ENCODE data around the gene FBXO8. TPM values are rescaled to one million over a fixed set of nuclear protein-coding genes. Genes with fewer than 3 reads are reported as not detected.

FBXO8 gene
- total RNA-seq, 1 experiment from 2014 or later = 8.9 TPM

GRCh38 chr4:174228988-174229387 lies 54.5 kb downstream of the FBXO8 start:
- no CpG with 5 or more reads among the region's 2 CpGs for WGBS (ENCODE audit: extremely low coverage, insufficient read length, low lambda C conversion rate)
- no peak overlapping the region for H3K4me3 Mint-ChIP-seq
- no peak overlapping the region for H4K91ac ChIP-seq (ENCODE audit: insufficient read length, low read depth, low read length)
- no peak overlapping the region for H2AK5ac ChIP-seq (ENCODE audit: insufficient read length, low read length)
- no peak overlapping the region for H4K8ac ChIP-seq (replicated peaks; ENCODE audit: insufficient read length, low read depth, low read length)
- no peak overlapping the region for H3K14ac ChIP-seq (ENCODE audit: insufficient read depth, low read length)
- TF ChIP-seq CTCF (conservative IDR thresholded peaks at IDR 0.05) = no peak
- H2BK15ac ChIP-seq (ENCODE audit: low read depth, low read length) = no peak overlapping the region
- H3K27ac ChIP-seq (ENCODE audit: insufficient read length, low read depth, low read length) = no peak overlapping the region
- no peak overlapping the region for H4K5ac ChIP-seq (ENCODE audit: insufficient read length, low read depth, low read length)
- peaks cover 21% of the 10 kb centered on the region for H3K27me3 Mint-ChIP-seq (ENCODE audit: low read depth)
- no peak overlapping the region for H2AFZ ChIP-seq (ENCODE audit: low read length)
- H3K27ac Mint-ChIP-seq = no peak overlapping the region
- no peak overlapping the region for H2BK20ac ChIP-seq (ENCODE audit: low read depth, low read length, poor library complexity, severe bottlenecking)
- H3K18ac ChIP-seq (ENCODE audit: insufficient read length, low read depth, low read length) = no peak overlapping the region
- H2BK5ac ChIP-seq (ENCODE audit: insufficient read length, low read length) = no peak overlapping the region
- H3K27me3 ChIP-seq (ENCODE audit: insufficient read depth, low read length) = no peaks in the 10 kb centered on the region
- no peaks in the 10 kb centered on the region for H3K9me3 Mint-ChIP-seq
- no peaks in the 10 kb centered on the region for H3K79me1 ChIP-seq (ENCODE audit: insufficient read depth, low read depth, low read length, poor library complexity, severe bottlenecking)
- H3K9ac ChIP-seq (ENCODE audit: extremely low read depth, insufficient read length, low read length) = no peak overlapping the region
- no peaks in the 10 kb centered on the region for H3K4me1 ChIP-seq (ENCODE audit: insufficient read depth, low read length)
- no peak for DNase-seq
- no peaks in the 10 kb centered on the region for H3K36me3 Mint-ChIP-seq (ENCODE audit: insufficient read depth in 1 of 3, low read depth in 3 of 3)
- no peaks in the 10 kb centered on the region for H3K79me2 ChIP-seq (ENCODE audit: insufficient read depth, low read length)
- H3K4me2 ChIP-seq (ENCODE audit: insufficient read depth, insufficient read length, low read length) = no peak overlapping the region
- H4K20me1 ChIP-seq (ENCODE audit: control insufficient read depth, insufficient read depth, insufficient read length) = no peaks in the 10 kb centered on the region
- no peak overlapping the region for H3K4ac ChIP-seq (ENCODE audit: low read depth, low read length)
- H2BK120ac ChIP-seq (ENCODE audit: low read depth, low read length, poor library complexity, severe bottlenecking) = no peak overlapping the region
- H3K56ac ChIP-seq (ENCODE audit: insufficient read length, low read depth, low read length) = no peak overlapping the region
- no peak overlapping the region for H3K23ac ChIP-seq (ENCODE audit: insufficient read length, low read depth, low read length)
- H3K4me1 Mint-ChIP-seq = no peaks in the 10 kb centered on the region
- H3K9me3 ChIP-seq (ENCODE audit: control insufficient read depth, low read depth, low read length) = no peaks in the 10 kb centered on the region
- H3T11ph ChIP-seq (ENCODE audit: low read length) = no peak overlapping the region
- H2BK12ac ChIP-seq (ENCODE audit: insufficient read length, low read depth, low read length) = no peak overlapping the region
- H3K23me2 ChIP-seq (ENCODE audit: insufficient read length, low read depth, low read length, poor library complexity, severe bottlenecking) = no peaks in the 10 kb centered on the region
